ENCODE results near the gene MUSTN1.

DNA sequence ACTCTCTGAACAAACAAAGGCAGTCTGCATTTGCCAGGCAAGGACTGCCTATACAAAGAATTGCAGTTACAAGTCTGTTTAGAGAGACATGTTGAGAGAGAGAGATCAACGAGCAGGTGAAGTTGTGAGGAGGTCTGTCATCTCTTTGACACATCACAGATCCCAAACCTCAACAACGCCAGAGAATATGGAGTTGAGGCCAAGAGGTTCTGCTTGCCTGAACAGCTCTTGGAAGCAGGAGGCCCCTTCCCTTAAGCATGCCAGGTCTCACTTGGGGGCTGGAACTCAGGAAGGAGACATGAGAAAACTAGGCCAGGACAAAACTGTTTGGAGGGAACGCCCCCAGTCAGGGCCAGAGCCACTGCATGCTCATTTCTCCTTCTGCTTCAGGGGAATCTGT lies 22.3 kb upstream of the MUSTN1 start:
- TF ChIP-seq EZH2 (optimal IDR thresholded peaks at IDR 0.05; ENCODE audit: low read depth, low read length) (no peak), EZH2phosphoT487 (IDR thresholded peaks at IDR 0.05; ENCODE audit: low read length) (no peak)
- TF ChIP-seq, protein P1, sequence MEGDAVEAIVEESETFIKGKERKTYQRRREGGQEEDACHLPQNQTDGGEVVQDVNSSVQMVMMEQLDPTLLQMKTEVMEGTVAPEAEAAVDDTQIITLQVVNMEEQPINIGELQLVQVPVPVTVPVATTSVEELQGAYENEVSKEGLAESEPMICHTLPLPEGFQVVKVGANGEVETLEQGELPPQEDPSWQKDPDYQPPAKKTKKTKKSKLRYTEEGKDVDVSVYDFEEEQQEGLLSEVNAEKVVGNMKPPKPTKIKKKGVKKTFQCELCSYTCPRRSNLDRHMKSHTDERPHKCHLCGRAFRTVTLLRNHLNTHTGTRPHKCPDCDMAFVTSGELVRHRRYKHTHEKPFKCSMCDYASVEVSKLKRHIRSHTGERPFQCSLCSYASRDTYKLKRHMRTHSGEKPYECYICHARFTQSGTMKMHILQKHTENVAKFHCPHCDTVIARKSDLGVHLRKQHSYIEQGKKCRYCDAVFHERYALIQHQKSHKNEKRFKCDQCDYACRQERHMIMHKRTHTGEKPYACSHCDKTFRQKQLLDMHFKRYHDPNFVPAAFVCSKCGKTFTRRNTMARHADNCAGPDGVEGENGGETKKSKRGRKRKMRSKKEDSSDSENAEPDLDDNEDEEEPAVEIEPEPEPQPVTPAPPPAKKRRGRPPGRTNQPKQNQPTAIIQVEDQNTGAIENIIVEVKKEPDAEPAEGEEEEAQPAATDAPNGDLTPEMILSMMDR (IDR thresholded peaks at IDR 0.05; ENCODE audit: low read length), result no peak
